SKM-1 treated with dmso at 0.1 percent for 144 hours (cell line): ENCODE data around the gene VSTM4.

Experiments
- DNase-seq: peaks from one replicate; lab custom pipeline; 2025; ENCODE audit not compliant: unreplicated experiment; lab: John Stamatoyannopoulos, UW

The VSTM4 gene

GRCh38 chr10:49143249-49143648 lies 27.9 kb upstream of the VSTM4 start:
- no peak for DNase-seq

GRCh38 chr10:49141541-49142332 lies 26.4 kb upstream of the VSTM4 start:
- DNase-seq, result no peak

GRCh38 chr10:49140304-49141177 lies 25.2 kb upstream of the VSTM4 start:
- no peak for DNase-seq

DNA sequence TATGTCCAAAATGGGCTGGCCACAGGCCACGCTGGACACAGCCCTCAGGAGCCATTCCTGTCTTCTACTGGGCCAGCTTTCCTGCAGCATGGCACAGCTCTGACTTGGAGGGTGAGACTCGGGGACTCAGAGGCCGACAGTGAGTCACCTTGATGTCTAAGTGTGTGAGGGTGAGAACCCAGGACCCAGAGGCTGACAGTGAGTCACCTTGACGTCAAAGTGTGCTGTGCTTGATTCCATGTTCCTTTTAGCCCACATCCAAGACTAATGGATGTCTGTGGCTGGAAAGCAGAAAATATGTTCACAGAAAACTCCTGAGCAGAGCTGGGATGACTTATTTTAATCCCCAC lies 24.5 kb upstream of the VSTM4 start:
- DNase-seq, result no peak

DNA sequence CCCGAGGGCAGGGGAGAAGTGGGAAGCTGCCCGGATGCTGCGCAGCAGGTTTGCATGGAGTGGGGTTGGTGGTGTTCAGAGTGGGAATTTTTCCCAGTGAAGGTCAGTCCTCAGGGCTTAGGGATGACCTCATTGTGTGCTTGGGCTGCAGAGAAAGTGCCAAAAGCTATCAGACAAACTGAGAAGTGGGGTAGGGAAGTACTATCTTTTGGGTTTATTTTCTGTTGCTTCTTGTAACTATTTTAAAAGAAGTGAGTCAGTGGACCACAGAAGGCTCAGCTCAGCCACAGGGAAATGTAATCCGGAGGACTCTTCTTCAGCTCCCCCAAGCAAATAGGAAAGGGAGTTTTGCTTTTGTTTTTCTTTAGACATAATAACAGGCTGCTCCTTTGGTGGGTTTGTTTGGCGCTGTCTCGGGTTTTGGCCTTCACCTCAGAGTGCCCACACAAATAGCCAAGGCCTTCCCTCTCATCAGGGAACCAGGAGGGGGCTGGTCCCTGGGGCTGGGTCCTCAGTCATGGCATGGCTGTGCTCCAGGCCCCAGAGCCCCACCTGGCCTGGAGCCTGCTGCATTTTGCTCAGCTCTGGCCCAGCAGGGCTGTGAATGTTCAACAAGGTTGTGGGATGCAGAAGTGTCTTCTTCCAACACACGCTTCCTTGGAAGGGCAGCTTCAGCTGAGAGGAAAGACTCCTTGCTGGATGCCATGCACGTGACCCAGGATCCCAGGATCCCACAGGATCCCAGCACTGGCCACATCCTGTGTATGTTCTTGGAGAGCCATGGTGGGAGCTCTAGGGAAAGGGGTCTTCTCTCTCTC lies 23.9 kb upstream of the VSTM4 start:
- DNase-seq, result peak; percentile 43

GRCh38 chr10:49138361-49138891 lies 23.1 kb upstream of the VSTM4 start:
- no peak for DNase-seq

- no peak for DNase-seq
Measured at GRCh38 chr10:49136525-49136924, 21.2 kb upstream of the VSTM4 start.

GRCh38 chr10:49135575-49136313 lies 20.4 kb upstream of the VSTM4 start:
- no peak for DNase-seq

DNA sequence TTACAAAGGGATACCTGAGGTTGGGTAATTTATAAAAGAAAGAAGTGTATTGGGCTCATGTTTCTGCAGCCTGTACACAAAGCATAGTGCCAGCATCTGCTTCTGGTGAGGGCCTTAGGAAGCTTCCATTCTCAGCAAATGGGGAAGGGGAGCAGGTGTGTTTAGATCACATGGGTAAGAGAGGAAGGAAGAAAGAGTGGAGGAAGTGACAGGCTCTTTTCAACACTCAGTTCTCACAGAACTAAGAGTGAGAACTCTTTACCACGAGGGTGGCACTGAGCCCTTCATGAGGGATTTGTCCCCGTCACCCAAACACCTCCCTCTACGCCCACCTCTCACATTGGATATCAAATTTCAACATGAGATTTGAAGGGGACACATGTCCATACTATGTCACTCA lies 19.0 kb upstream of the VSTM4 start:
- no peak for DNase-seq

DNA sequence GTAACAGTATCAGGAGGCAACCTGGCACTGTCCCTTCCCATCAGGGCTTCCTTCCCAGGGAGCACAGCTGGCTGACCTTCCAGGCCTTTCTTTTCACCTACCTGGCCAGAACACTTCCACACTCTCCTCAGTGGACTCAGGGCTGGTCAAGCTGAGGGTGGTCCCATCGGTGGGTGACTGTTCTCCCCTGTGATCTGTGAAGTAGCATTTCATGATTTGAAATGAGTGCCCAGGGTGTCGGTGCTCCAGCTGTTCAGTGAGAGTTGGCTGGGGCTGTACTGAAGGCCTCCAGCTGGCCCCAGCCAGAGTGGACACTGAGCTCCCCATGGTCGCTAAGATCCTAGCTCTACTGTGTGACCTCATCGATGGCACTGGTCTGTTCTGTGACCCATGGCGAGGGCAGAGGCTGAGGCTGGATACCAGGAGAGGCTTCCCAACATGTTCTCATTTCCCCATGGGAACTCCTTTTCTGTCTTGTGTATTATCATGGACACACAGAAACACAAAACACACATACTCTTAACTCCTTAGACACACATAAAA lies 18.5 kb upstream of the VSTM4 start, which contains the start of gene FAM170B:
Gene FAM170B (minus strand): TSS at position 316 of the 543 bp plus-strand sequence. CDS start 103 bp downstream, at position 213.
- DNase-seq, result no peak

DNA sequence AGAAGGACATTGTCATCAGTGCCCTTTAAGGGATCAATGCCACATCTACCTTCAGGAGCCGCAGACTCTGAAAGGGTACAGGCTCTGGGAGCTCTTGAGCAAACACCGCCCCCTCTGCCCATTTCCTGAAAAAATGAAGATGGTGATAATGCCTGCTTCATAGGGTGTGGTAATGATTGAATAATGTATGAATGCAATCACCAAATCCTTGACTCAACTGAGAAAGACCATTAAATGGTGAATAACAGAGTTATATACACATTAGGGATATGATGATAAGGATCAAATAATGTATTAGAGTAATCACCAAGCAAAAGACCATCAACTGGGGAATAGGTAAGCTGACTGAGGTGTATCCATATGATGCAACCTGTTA lies 17.0 kb upstream of the VSTM4 start:
- DNase-seq, result no peak

GRCh38 chr10:49131507-49132361 lies 16.4 kb upstream of the VSTM4 start:
- DNase-seq, result no peak

DNA sequence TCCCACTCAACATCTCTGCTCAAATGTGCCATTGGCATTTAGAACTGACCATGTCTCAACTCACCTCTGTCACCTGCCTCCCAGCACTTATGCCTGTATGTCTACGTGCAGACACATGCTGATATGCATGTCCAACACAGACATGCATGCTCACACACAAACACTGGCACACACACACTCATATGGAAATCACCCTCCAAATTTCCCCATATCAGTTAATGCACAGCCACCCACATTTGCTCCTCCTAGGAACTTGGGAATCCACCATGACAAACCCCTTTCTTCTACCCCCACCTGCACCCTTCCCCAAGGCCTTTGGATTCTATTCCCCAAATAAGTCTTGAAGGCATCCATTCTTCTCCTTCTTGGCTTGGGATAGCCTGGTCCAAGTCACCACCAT lies 14.1 kb upstream of the VSTM4 start:
- DNase-seq, result no peak

DNA sequence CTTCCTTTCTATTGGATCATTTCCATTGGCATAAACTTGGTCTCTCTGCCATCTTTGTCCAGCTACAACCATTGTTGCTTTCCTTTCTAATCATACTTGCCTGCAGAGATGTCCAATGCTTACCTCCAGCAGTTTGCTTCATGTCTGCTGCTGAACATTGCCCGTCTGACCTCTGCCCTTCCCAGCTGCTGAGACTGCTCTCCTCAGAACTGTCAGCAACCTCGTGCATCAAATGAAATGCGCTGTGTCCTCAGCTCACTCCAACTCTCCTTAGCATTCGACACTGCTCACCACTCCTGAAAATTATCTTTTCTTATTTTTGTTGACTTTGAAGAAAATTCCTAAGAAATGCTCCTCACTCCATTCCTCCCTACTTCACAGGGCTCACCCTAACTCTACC lies 13.5 kb upstream of the VSTM4 start:
- no peak for DNase-seq

DNA sequence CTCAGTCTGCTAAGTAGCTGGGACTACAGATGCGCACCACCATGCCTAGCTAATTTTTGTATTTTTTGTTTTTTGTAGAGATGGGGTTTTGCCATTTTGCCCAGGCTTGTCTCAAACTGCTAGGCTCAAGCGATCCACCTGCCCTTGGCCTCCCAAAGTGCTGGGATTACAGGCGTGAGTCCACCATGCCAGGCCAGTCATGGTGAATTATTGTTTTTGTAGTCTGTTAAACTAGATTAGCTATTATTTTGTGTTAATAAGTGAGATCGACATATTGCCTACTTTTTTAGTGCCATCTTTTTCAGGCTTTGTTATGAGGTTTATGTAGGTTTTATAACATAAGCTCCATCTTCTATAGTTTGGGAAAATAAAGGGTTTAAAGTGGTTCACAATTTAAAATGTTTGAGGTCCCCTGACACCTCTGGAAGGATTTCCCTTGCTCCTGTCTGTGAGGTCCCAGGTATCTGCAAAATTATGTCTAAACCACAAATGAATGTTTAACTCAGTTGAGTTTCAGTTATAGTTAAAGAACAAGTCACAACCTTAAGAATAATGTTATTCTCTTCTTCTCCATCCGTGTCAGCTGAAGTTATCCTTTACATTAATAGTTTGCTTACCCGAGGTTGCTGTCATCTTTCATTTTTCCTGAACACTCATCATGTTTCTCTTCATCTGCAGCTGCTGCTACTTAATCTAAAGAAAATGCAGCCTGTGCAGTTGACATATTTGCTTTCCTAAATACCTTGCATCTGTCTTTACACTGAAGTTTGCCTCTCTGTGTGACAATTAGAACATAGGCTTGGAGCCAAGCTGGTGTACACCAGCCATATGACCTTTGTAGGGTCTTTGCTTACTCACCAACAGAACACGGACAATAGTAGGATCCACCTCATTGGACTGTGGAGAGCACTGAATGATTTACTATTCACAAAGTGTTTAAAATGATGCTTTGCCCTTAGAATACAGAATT lies 8.9 kb upstream of the VSTM4 start:
- no peak for DNase-seq

DNA sequence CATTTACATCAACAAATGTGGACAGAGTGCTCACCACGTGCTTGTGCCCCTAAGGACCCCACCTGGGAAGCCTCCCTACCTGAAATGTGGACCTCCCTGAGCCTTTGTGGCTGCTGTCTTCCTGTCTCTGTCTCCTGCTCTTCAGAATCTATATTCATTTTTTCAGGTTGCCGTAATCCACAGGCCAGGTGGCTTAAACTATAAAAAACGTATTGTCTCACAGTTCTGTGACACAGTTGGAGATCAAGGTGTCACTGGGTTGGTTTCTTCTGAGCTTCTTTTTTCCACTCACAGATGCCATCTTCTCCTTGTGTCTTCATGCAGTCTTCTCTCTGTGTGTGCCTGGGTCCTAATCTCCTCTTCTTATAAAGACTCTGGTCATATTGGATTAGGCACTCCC lies 5.6 kb upstream of the VSTM4 start:
- DNase-seq, result no peak

GRCh38 chr10:49119746-49120145 lies 4.4 kb upstream of the VSTM4 start:
- no peak for DNase-seq

GRCh38 chr10:49118430-49119074 lies 3.2 kb upstream of the VSTM4 start:
- no peak for DNase-seq
